HL-60 (cell line): Measurements from ENCODE around the gene ATP2A2.

Experiments used
- DNase-seq, 2 experiments: peaks; one replicate each; pipeline ENCODE4 v3.0.0-alpha.2; 2010 to 2020; ENCODE audit warnings: low read depth in 1 of 2, low spot score in 1 of 2
- H3K27ac ChIP-seq: fragments of 250-450 bp; sonication (Bioruptor Pico); replicated peaks from 2 replicates; pipeline ENCODE4 v1.5.1; 2020; ENCODE audit warnings: mild to moderate bottlenecking, moderate library complexity
- H3K27me3 ChIP-seq: fragments of 250-450 bp; sonication (Bioruptor Pico); 2 replicates; pipeline ENCODE4 v1.5.1; 2021; ENCODE audit warnings: mild to moderate bottlenecking, moderate library complexity; ENCODE audit not compliant: insufficient read depth, poor library complexity, severe bottlenecking
- H3K4me3 ChIP-seq: replicated peaks from 2 replicates; pipeline ENCODE4 v1.5.1; 2011; ENCODE audit warnings: mild to moderate bottlenecking, control low read depth, low read length; ENCODE audit not compliant: insufficient read depth
- GABPA ChIP-seq: IDR thresholded peaks from 2 replicates; pipeline ENCODE4 v1.6.1; 2012; ENCODE audit warnings: low read depth
- POLR2AphosphoS5 ChIP-seq: IDR thresholded peaks from 2 replicates; pipeline ENCODE4 v1.6.1; 2012; ENCODE audit warnings: low read depth
- SPI1 ChIP-seq: IDR thresholded peaks from 2 replicates; pipeline ENCODE4 v1.6.1; 2012; ENCODE audit warnings: low read depth, mild to moderate bottlenecking, borderline replicate concordance
- TF ChIP-seq, protein P1 (sequence below): IDR thresholded peaks from 2 replicates; pipeline ENCODE4 v1.6.1; 2012; ENCODE audit warnings: low read depth; ENCODE audit not compliant: insufficient replicate concordance
- TF ChIP-seq, protein P2 (sequence below): IDR thresholded peaks from one replicate; pipeline ENCODE4 v1.5.1; 2011; ENCODE audit warnings: low read length, control low read depth, inconsistent platforms; ENCODE audit not compliant: insufficient read depth

ATP2A2 gene

DNA sequence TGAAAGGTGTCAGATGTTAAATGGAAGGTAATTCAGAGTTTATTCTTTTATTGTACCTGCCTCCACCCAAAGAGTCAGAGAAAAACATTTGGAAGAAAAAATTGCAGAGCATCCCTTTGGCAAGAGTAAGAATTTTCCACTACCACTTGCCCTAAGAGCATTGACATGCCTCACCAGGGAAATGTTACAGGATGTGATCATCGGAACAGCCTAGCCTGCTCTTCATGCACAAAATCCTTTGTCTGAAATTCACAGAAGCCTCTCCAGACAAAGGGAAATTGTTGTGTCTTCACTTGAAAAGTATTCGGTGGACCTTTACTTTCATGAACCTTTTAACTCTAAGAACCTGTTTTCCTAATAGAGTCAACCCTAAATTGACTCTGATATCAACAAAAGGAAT is 36.9 kb downstream of the ATP2A2 start:
- H3K27ac ChIP-seq, result no peak overlapping the region
- H3K27me3 ChIP-seq, result no peaks in the 10 kb centered on the region
- DNase-seq, result no peak
- H3K4me3 ChIP-seq, result no peak overlapping the region
- TF ChIP-seq, protein P1, sequence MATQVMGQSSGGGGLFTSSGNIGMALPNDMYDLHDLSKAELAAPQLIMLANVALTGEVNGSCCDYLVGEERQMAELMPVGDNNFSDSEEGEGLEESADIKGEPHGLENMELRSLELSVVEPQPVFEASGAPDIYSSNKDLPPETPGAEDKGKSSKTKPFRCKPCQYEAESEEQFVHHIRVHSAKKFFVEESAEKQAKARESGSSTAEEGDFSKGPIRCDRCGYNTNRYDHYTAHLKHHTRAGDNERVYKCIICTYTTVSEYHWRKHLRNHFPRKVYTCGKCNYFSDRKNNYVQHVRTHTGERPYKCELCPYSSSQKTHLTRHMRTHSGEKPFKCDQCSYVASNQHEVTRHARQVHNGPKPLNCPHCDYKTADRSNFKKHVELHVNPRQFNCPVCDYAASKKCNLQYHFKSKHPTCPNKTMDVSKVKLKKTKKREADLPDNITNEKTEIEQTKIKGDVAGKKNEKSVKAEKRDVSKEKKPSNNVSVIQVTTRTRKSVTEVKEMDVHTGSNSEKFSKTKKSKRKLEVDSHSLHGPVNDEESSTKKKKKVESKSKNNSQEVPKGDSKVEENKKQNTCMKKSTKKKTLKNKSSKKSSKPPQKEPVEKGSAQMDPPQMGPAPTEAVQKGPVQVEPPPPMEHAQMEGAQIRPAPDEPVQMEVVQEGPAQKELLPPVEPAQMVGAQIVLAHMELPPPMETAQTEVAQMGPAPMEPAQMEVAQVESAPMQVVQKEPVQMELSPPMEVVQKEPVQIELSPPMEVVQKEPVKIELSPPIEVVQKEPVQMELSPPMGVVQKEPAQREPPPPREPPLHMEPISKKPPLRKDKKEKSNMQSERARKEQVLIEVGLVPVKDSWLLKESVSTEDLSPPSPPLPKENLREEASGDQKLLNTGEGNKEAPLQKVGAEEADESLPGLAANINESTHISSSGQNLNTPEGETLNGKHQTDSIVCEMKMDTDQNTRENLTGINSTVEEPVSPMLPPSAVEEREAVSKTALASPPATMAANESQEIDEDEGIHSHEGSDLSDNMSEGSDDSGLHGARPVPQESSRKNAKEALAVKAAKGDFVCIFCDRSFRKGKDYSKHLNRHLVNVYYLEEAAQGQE, result no peak
- TF ChIP-seq SPI1 (no peak), POLR2AphosphoS5 (no peak), GABPA (no peak)
- TF ChIP-seq, protein P2, sequence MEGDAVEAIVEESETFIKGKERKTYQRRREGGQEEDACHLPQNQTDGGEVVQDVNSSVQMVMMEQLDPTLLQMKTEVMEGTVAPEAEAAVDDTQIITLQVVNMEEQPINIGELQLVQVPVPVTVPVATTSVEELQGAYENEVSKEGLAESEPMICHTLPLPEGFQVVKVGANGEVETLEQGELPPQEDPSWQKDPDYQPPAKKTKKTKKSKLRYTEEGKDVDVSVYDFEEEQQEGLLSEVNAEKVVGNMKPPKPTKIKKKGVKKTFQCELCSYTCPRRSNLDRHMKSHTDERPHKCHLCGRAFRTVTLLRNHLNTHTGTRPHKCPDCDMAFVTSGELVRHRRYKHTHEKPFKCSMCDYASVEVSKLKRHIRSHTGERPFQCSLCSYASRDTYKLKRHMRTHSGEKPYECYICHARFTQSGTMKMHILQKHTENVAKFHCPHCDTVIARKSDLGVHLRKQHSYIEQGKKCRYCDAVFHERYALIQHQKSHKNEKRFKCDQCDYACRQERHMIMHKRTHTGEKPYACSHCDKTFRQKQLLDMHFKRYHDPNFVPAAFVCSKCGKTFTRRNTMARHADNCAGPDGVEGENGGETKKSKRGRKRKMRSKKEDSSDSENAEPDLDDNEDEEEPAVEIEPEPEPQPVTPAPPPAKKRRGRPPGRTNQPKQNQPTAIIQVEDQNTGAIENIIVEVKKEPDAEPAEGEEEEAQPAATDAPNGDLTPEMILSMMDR, result no peak

DNA sequence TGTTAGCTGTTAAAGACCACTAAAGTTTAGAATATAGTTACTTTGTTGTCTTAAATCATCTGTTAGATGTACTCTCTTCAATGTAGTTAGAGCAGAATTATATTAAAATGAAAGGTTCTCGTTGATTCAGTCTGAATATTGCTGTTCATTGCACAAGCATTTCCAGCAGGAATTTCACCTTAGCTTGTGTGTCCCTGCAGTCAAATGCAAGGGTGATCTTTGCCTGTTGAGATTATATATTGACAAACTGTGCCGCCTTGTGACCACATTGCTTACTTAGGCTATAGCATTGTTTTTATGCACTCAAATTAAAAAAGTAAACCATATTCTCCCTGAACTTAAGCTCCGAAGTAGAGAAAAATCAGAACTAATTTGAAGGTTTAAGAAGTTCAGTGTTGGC is 39.5 kb downstream of the ATP2A2 start:
- Histone ChIP-seq H3K27me3 (no peaks in the 10 kb centered on the region), H3K27ac (no peak overlapping the region), H3K4me3 (no peak overlapping the region)
- TF ChIP-seq POLR2AphosphoS5, result no peak
- TF ChIP-seq, protein P1, result no peak
- TF ChIP-seq SPI1, result no peak
- TF ChIP-seq, protein P2, result no peak
- TF ChIP-seq GABPA, result no peak
- no peak for DNase-seq

DNA sequence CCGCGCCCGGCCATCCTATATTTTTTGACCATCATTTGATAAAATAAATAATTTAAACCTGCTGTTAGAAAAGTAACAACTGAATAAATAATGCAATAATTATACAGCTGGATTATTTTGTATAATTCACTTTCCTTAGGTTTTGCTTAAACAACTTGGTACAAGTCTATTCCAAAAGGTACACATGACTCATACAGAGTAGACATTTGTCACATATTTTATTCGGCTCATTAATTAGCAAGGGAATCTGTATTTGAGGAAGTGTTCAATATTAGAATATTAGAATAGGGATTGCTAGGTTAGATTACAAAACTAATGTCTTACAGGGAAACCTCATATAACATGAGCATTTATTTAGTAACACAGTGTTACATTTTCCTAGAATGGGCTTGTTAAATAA is 48.7 kb downstream of the ATP2A2 start:
- no peak overlapping the region for H3K4me3 ChIP-seq
- DNase-seq, result no peak
- H3K27ac ChIP-seq, result peak overlapping the region; percentile 44; the same call in 1 of the 2 replicates
- TF ChIP-seq, protein P1, result no peak
- no peak for TF ChIP-seq SPI1
- TF ChIP-seq GABPA, result no peak
- TF ChIP-seq POLR2AphosphoS5, result no peak
- TF ChIP-seq, protein P2, result no peak
- no peaks in the 10 kb centered on the region for H3K27me3 ChIP-seq
